ENCODE measurements around the gene CABP4. TPM values are rescaled to one million over a fixed set of nuclear protein-coding genes. Genes with fewer than 3 reads are reported as not detected.
A peak's percentile ranks its signal among the peaks of the same experiment; 100 is the strongest.

CABP4 gene
- total RNA-seq, 1 donor from 2014 or later, result 0.52 TPM

GRCh38 chr11:67508486-67509121 is 53.5 kb downstream of the CABP4 start:
- H3K9me3 ChIP-seq (ENCODE audit: control insufficient read depth in 3 of 3, low read length in 3 of 3), result no peaks in the 10 kb centered on the region
- H3K27me3 ChIP-seq (ENCODE audit: control insufficient read depth in 3 of 3, insufficient read depth in 3 of 3, low read length in 3 of 3), result peaks cover under 1 to 7% (median 5%) of the 10 kb centered on the region in 3 donors
- H3K9ac ChIP-seq (ENCODE audit: low read depth in 1 of 3, low read length in 3 of 3), result peak overlapping the region; percentile 90 to 97 (median 93)
- H3K4me3 ChIP-seq (ENCODE audit: low read length in 3 of 3), result peak overlapping the region; percentile 80 to 94 (median 84)
- H3K4me1 ChIP-seq (ENCODE audit: control insufficient read depth in 3 of 3, insufficient read depth in 3 of 3, low read length in 3 of 3), result peaks cover 27 to 42% (median 37%) of the 10 kb centered on the region in 3 donors
- peak overlapping the region; percentile 96 for H3K27ac ChIP-seq (ENCODE audit: low read depth, low read length)
- peaks cover 0 to 4% (median 0%) of the 10 kb centered on the region in 3 donors for H3K36me3 ChIP-seq (ENCODE audit: control insufficient read depth in 3 of 3, insufficient read depth in 3 of 3, low read length in 3 of 3)

DNA sequence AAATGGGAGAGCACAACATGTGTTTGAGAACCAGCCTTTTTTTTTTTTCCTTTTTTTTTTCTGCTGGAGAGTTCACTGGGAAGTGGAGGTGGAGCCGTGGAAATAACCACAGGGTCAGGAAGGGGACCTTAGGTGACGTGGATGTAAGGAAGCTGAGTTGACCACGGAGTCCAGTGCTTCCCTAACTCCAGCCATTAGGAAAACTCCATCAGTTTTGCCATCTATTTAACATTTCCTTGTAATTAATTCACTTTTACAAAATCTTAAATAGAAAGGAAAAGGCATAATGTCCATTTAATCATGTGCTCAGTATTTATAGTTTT is 54.8 kb downstream of the CABP4 start:
- Histone ChIP-seq H3K9ac (ENCODE audit: low read depth in 1 of 3, low read length in 3 of 3) (no peak overlapping the region), H3K4me1 (ENCODE audit: control insufficient read depth in 3 of 3, insufficient read depth in 3 of 3, low read length in 3 of 3) (peaks cover 22 to 32% (median 30%) of the 10 kb centered on the region in 3 donors), H3K27ac (ENCODE audit: low read depth, low read length) (no peak overlapping the region), H3K4me3 (ENCODE audit: low read length in 3 of 3) (no peak overlapping the region), H3K36me3 (ENCODE audit: control insufficient read depth in 3 of 3, insufficient read depth in 3 of 3, low read length in 3 of 3) (peaks cover 0 to 4% (median 0%) of the 10 kb centered on the region in 3 donors), H3K27me3 (ENCODE audit: control insufficient read depth in 3 of 3, insufficient read depth in 3 of 3, low read length in 3 of 3) (peaks cover 0 to 5% (median 1%) of the 10 kb centered on the region in 3 donors), H3K9me3 (ENCODE audit: control insufficient read depth in 3 of 3, low read length in 3 of 3) (no peaks in the 10 kb centered on the region)

Small RNAs within 50 kb of the gene (small RNA-seq; reads per million reads assigned to genes)
- not detected for gene MIR6752

Other genes starting within 250 kb of the CABP4 start
- gene GRK2, start 188.9 kb upstream of the CABP4 start, total RNA-seq, result 27.7 TPM
- 12.5 TPM for gene ANKRD13D, start 166.1 kb upstream of the CABP4 start, total RNA-seq
- 6.8 TPM for gene SSH3, start 151.8 kb upstream of the CABP4 start, total RNA-seq
- 14.6 TPM for gene POLD4, start 101.8 kb upstream of the CABP4 start, total RNA-seq
- gene CLCF1, start 81.8 kb upstream of the CABP4 start, total RNA-seq, result 1.0 TPM
- gene RAD9A, start 63.4 kb upstream of the CABP4 start, total RNA-seq, result 2.6 TPM
- 163 TPM for gene PPP1CA, start 53.5 kb upstream of the CABP4 start, total RNA-seq
- 1.0 TPM for gene TBC1D10C, start 51.3 kb upstream of the CABP4 start, total RNA-seq
- gene CARNS1, start 39.7 kb upstream of the CABP4 start, total RNA-seq, result 17.2 TPM
- gene RPS6KB2, start 26.9 kb upstream of the CABP4 start, total RNA-seq, result 23.5 TPM
- gene PTPRCAP, start 17.7 kb upstream of the CABP4 start, total RNA-seq, result not detected
- gene CORO1B, start 11.9 kb upstream of the CABP4 start, total RNA-seq, result 34.4 TPM
- not detected for gene GPR152, start 2.6 kb upstream of the CABP4 start, total RNA-seq
- 17.2 TPM for gene TMEM134, start 13.9 kb downstream of the CABP4 start, total RNA-seq
- 84.5 TPM for gene AIP, start 27.7 kb downstream of the CABP4 start, total RNA-seq
- 5.7 TPM for gene PITPNM1, start 50.0 kb downstream of the CABP4 start, total RNA-seq
- gene CDK2AP2, start 52.8 kb downstream of the CABP4 start, total RNA-seq, result 2.6 TPM
- gene CABP2, start 68.1 kb downstream of the CABP4 start, total RNA-seq, result not detected
- gene GSTP1, start 128.5 kb downstream of the CABP4 start, total RNA-seq, result 293 TPM
- 178 TPM for gene NDUFV1, start 151.6 kb downstream of the CABP4 start, total RNA-seq
- gene NUDT8, start 174.6 kb downstream of the CABP4 start, total RNA-seq, result 5.2 TPM
- gene TBX10, start 184.4 kb downstream of the CABP4 start, total RNA-seq, result not detected
- gene ACY3, start 195.4 kb downstream of the CABP4 start, total RNA-seq, result not detected
- not detected for gene ALDH3B2, start 219.3 kb downstream of the CABP4 start, total RNA-seq

All from skeletal muscle tissue (tissue), 5 donors.